Activated T-cell treated with anti-CD3 and anti-CD28 coated beads, Interleukin-2, amount 50 U/mL, for 72 hours (primary cell): ENCODE data around the gene TEAD4. TPM values are rescaled to one million over a fixed set of nuclear protein-coding genes. Genes with fewer than 3 reads are reported as not detected.

ENCODE experiments used
- ATAC-seq, 2 donors: fragments of 150-1000 bp; cut with Tn5 transposase; replicated peaks in 1 of 2; 2 replicates each; pipeline ENCODE4 v1.10.0; 2021; ENCODE audit warnings: moderate library complexity in 2 of 2, mild to moderate bottlenecking in 1 of 2
- DNase-seq, 2 donors: peaks; one replicate each; pipeline ENCODE4 v3.0.0; 2021 to 2022; ENCODE audit warnings: mixed read lengths in 1 of 2
- H3K27ac Mint-ChIP-seq: one replicate; pipeline ENCODE4 v1.8.0; 2022; ENCODE audit warnings: mild to moderate bottlenecking, moderate library complexity, mixed read lengths
- H3K27me3 Mint-ChIP-seq: one replicate; pipeline ENCODE4 v1.8.0; 2022; ENCODE audit warnings: low read depth, mixed read lengths
- H3K36me3 Mint-ChIP-seq, 2 donors: one replicate each; pipeline ENCODE4 v1.8.0; 2022; ENCODE audit warnings: mixed read lengths in 2 of 2, mild to moderate bottlenecking in 1 of 2; ENCODE audit not compliant: insufficient read depth in 2 of 2
- H3K4me1 Mint-ChIP-seq: one replicate; pipeline ENCODE4 v1.8.0; 2022; ENCODE audit warnings: low read depth, mixed read lengths
- H3K4me3 Mint-ChIP-seq, 2 donors: one replicate each; pipeline ENCODE4 v1.8.0; 2022; ENCODE audit warnings: mild to moderate bottlenecking in 2 of 2, mixed read lengths in 2 of 2, moderate library complexity in 2 of 2
- H3K9me3 Mint-ChIP-seq, 2 donors: one replicate each; pipeline ENCODE4 v1.8.0; 2022; ENCODE audit warnings: mixed read lengths in 2 of 2
- total RNA-seq, 2 donors: library from RNA; stranded (reverse); gene quantifications; one replicate each; pipeline ENCODE4 v1.2.3, GENCODE V29; 2022

TEAD4 gene
- total RNA-seq, 2 donors from 2014 or later, result 3.5 to 3.8 TPM

DNA sequence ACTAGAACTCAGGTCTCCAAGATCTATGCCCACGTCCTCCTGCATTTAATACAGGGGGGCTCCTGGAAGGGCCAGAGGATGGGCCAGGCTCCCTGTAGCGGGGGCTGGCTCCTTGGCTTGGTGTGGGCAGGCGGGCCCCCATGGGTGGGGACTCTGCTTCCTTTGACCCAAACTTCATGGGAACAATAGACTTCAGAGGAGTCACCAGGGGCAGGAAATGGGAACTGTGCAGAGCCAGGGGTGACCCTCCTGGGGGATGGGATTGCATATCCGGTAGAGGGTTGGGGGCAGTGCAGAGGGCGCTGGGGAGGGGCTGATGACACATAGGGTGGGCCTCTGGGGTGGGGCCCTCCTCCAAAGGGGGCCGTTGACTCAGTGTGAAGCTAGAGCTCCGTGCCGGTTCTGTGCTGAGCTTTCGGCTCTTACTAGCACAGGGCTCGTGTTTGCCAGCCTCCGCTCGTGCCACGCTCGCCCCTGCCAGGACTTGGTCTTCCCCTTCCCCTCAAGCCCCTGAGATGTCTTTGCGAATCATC, 4.6 kb downstream of the TEAD4 start:
- no peak for ATAC-seq
- Mint-ChIP-seq H3K4me1 (peaks cover 12% of the 10 kb centered on the region), H3K36me3 (no peaks in the 10 kb centered on the region), H3K4me3 (no peak overlapping the region), H3K27ac (no peak overlapping the region), H3K9me3 (no peaks in the 10 kb centered on the region), H3K27me3 (peaks cover 32% of the 10 kb centered on the region)
- no peak for DNase-seq

DNA sequence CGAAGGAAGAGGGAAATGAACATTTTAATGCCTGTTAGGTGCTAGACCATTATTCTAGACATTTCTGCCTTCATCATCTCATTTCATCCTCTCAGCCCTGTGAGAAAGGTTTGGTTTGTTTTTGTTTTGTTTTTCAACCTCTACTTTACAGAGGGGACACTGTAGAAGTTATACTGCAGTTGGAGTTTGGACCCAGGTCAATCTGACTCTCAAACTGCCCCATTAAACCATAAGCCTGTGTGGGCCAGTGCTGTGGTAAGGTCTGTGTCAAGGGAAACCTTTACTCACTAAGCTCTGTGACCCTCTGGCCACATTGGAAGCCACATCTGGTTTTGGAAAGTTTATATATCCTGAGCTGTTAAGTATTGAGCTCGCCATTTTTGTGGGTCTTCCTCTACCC, 8.5 kb downstream of the TEAD4 start:
- Mint-ChIP-seq H3K4me3 (no peak overlapping the region), H3K4me1 (no peaks in the 10 kb centered on the region), H3K9me3 (no peaks in the 10 kb centered on the region), H3K36me3 (no peaks in the 10 kb centered on the region), H3K27ac (no peak overlapping the region), H3K27me3 (peaks cover 18% of the 10 kb centered on the region)
- ATAC-seq, result no peak
- DNase-seq, result no peak

DNA sequence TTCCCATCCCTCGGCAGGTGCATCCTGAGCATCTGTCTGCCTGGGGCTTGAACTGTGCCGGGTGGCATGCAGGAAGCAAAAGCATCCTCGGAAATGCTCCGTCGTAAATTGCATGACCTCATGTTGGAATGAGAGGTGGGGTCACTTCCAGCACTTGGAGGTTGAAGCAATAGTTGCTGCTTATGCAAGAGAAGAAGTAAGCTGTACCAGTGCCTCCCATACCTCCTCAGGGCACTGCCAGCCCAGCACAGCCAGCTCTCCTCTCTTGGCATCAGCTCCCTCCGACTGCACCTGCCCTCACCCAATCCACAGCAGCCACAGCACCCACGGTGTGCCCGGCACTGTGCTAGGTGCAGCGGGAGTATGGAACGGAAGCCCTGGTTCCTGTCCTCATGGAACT, 11.5 kb downstream of the TEAD4 start:
- DNase-seq, result no peak
- ATAC-seq, result no peak
- Mint-ChIP-seq H3K36me3 (no peaks in the 10 kb centered on the region), H3K9me3 (no peaks in the 10 kb centered on the region), H3K27ac (no peak overlapping the region), H3K4me1 (no peaks in the 10 kb centered on the region), H3K27me3 (peaks cover 7% of the 10 kb centered on the region), H3K4me3 (no peak overlapping the region)

DNA sequence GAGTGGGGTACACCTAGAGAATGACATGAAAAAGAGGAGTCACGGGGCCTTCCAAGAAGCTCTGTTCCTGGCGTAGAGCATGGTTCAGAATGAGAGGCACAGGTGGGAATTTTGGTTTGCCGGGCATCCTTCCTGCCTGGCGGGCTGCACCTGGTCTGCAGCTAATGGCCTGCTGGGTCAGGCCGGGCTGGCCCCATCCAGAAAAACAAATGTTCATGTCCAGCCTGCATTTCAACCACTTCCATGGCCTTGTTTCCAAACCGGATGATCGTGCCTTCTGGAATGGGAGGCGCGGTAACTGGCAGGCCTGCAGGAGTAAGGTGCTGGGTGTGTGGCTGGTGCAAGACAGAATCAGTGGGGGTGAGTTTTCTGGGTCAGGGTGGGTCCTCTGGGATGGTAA, 14.4 kb downstream of the TEAD4 start:
- no peak overlapping the region for H3K27ac Mint-ChIP-seq
- ATAC-seq (no peak), DNase-seq (no peak)
- H3K4me1 Mint-ChIP-seq, result no peaks in the 10 kb centered on the region
- H3K9me3 Mint-ChIP-seq, result no peaks in the 10 kb centered on the region
- H3K36me3 Mint-ChIP-seq, result no peaks in the 10 kb centered on the region
- H3K27me3 Mint-ChIP-seq, result peaks cover 7% of the 10 kb centered on the region
- no peak overlapping the region for H3K4me3 Mint-ChIP-seq

DNA sequence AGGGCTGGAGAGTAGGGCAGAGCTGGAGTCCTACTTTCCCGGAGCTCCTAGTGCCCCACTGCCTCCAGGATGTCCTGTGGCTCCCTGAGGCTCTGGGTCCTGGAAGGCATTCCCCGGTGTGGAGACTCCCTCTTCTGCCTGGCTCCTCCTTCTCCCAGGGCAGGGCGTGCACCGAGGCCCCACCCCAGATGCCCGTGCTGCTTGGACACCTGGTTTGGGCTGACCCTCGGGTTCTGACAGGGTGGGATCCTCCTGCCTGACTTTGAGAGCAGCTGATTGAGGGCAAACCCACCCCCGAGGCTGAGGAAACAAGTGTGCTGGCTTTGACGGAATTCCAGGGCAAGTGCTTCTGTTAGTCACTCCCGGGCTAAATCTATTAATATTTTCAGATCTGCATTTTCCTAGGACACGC, 15.4 kb downstream of the TEAD4 start:
- no peaks in the 10 kb centered on the region for H3K9me3 Mint-ChIP-seq
- H3K27ac Mint-ChIP-seq, result no peak overlapping the region
- H3K4me1 Mint-ChIP-seq, result no peaks in the 10 kb centered on the region
- DNase-seq (no peak), ATAC-seq (no peak)
- H3K4me3 Mint-ChIP-seq, result no peak overlapping the region
- H3K36me3 Mint-ChIP-seq, result no peaks in the 10 kb centered on the region
- peaks cover 7% of the 10 kb centered on the region for H3K27me3 Mint-ChIP-seq

DNA sequence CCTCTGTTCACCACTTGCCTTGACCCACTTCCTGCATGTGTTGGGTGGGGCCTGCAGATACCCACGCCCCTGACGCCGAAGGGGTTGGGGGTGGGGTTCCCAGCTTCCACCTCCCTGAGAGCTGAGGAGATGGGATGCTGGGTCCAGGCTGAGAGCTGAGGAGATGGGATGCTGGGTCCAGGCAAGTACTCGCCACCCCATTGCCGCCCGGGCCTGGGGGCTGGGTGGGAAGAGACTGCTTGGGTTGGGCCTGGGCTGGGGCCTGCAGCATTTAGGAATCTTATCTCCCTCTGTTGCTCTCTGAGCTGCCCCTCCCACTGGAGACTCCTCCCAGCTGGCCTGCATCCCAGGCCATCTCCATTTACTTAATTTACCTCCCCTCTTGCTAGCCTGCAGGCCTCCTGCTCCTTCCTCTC, 17.4 kb downstream of the TEAD4 start:
- Mint-ChIP-seq H3K27ac (no peak overlapping the region), H3K27me3 (no peaks in the 10 kb centered on the region), H3K4me3 (no peak overlapping the region), H3K9me3 (no peaks in the 10 kb centered on the region), H3K36me3 (no peaks in the 10 kb centered on the region), H3K4me1 (no peaks in the 10 kb centered on the region)
- ATAC-seq (no peak), DNase-seq (no peak)

DNA sequence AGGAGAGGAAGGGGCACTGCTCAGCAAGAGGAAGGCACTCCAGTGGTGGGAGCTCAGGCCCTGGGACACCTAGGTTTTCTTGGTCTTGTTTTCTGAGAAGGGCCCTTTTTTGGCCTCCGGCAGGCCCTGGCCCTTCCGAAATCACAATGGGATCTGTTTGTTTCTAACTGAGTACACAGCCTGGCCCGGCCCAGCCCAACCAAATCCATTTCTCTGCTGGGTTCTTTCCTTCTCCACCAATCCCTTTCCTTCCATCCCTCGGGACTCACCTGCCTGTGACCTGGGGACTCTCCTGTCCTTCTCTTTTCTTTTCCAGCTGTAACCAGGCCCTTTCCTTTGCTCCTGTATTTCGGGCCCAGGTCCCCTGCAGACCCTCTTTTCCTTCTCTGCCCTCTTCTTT, 18.6 kb downstream of the TEAD4 start:
- H3K36me3 Mint-ChIP-seq, result no peaks in the 10 kb centered on the region
- ATAC-seq, result no peak
- no peaks in the 10 kb centered on the region for H3K9me3 Mint-ChIP-seq
- H3K27ac Mint-ChIP-seq, result no peak overlapping the region
- H3K27me3 Mint-ChIP-seq, result no peaks in the 10 kb centered on the region
- DNase-seq, result no peak
- no peaks in the 10 kb centered on the region for H3K4me1 Mint-ChIP-seq
- H3K4me3 Mint-ChIP-seq, result no peak overlapping the region

DNA sequence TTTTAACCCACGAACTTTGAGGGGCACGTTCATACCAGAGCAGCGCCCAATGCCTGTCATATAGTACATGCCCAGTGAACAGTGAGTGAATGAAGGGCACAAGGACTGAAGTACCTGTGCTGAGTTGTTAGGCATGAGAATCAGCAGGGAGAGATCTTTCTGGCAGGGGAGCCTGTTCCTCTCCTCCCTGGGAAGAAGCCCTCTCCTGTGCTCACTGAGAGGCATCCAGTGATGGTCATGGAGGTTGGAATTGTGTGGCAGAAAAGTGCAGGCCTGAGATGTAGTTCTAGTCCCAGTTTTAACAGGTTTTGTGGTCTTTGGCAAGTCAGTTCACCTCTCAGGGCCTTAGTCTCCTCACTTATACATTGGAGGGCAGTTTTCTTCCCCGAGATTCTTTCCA, 20.6 kb downstream of the TEAD4 start:
- H3K27ac Mint-ChIP-seq, result no peak overlapping the region
- no peaks in the 10 kb centered on the region for H3K27me3 Mint-ChIP-seq
- ATAC-seq, result no peak
- no peaks in the 10 kb centered on the region for H3K4me1 Mint-ChIP-seq
- H3K4me3 Mint-ChIP-seq, result no peak overlapping the region
- H3K9me3 Mint-ChIP-seq, result no peaks in the 10 kb centered on the region
- DNase-seq, result no peak
- H3K36me3 Mint-ChIP-seq, result no peaks in the 10 kb centered on the region

DNA sequence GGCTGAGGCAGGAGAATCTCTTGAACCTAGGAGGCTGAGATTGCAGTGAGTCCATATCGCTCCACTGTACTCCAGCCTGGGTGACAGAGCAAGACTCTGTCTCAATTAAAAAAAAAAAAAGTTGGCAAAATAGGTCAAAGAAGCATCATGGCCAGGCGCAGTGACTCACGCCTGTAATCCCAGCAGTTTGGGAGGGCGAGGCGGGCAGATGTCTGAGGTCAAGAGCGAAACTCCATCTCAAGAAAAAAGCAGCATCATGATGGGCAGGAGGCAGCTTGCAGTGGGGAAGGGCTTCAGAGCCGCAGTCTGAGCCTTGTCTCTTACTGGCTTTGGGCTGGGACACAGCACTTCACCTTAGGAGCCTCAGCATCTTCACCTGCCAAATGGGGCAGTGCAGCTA, 21.4 kb downstream of the TEAD4 start:
- Mint-ChIP-seq H3K4me3 (no peak overlapping the region), H3K27me3 (no peaks in the 10 kb centered on the region), H3K9me3 (no peaks in the 10 kb centered on the region), H3K36me3 (no peaks in the 10 kb centered on the region), H3K27ac (no peak overlapping the region), H3K4me1 (no peaks in the 10 kb centered on the region)
- no peak for DNase-seq
- no peak for ATAC-seq

DNA sequence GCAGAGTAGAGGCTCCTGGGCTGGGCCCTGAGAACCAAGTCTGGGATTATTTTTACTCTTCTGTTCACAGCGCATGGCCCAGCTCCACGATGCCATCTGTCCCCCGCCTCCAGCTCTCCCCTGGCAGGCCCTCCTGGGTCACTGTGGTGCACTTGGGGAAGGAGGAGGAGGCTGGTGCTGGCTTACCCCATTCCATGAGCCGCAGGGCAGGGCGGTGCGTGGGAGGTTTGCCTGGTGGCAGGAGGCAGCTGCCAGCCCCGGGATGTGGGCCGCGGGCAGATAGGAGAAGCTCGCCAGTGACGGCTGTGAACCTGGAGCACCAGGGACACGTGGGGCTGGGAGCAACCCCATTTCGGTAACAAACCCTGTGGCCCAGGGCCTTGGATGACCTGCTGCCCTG, 23.2 kb downstream of the TEAD4 start:
- no peak overlapping the region for H3K27ac Mint-ChIP-seq
- no peaks in the 10 kb centered on the region for H3K9me3 Mint-ChIP-seq
- DNase-seq (no peak), ATAC-seq (no peak)
- no peak overlapping the region for H3K4me3 Mint-ChIP-seq
- no peaks in the 10 kb centered on the region for H3K36me3 Mint-ChIP-seq
- no peaks in the 10 kb centered on the region for H3K27me3 Mint-ChIP-seq
- H3K4me1 Mint-ChIP-seq, result no peaks in the 10 kb centered on the region

DNA sequence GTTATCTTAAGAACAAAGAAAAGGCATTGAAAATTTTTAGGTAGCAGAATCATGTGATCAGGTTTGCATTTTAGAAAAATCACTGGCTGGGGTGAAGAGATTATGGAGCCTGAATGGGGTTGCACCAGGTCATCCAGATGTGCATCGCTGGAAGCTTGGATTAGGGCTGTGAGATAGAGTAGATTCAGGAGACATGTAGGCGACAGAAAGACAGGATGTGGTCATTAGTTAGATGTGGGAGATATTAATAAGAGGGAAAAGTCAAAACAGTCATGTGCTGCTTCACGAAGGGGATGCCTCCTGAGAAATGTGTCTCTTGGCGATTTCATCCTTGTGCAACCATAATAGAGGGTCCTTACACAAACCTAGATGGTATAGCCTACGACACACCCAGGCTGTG, 25.1 kb downstream of the TEAD4 start:
- no peaks in the 10 kb centered on the region for H3K9me3 Mint-ChIP-seq
- no peaks in the 10 kb centered on the region for H3K36me3 Mint-ChIP-seq
- H3K4me1 Mint-ChIP-seq, result no peaks in the 10 kb centered on the region
- no peak overlapping the region for H3K4me3 Mint-ChIP-seq
- no peaks in the 10 kb centered on the region for H3K27me3 Mint-ChIP-seq
- DNase-seq, result no peak
- no peak overlapping the region for H3K27ac Mint-ChIP-seq
- ATAC-seq, result no peak

DNA sequence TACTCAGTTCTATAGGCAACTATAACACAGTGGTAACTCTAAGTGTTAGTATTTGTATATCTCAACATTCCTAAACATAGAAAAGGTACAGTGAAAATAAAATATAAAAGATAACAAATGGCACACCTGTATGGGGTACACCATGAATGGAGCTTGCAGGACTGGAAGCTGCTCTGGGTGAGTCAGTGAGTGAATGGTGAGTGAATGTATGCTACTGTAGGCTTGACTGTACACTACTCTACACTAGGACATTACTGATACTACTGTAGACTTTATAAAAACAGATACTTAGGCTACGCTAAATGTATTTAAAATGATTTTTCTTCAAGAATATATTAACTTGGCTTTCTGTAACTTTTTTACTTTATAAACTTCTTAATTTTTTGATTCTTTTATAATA, 25.5 kb downstream of the TEAD4 start:
- DNase-seq, result no peak
- no peak for ATAC-seq
- H3K27ac Mint-ChIP-seq, result no peak overlapping the region
- no peaks in the 10 kb centered on the region for H3K4me1 Mint-ChIP-seq
- H3K36me3 Mint-ChIP-seq, result peaks cover under 1% of the 10 kb centered on the region in 2 donors
- no peaks in the 10 kb centered on the region for H3K27me3 Mint-ChIP-seq
- H3K9me3 Mint-ChIP-seq, result peaks cover under 1 to 2% of the 10 kb centered on the region in 2 donors
- no peak overlapping the region for H3K4me3 Mint-ChIP-seq

DNA sequence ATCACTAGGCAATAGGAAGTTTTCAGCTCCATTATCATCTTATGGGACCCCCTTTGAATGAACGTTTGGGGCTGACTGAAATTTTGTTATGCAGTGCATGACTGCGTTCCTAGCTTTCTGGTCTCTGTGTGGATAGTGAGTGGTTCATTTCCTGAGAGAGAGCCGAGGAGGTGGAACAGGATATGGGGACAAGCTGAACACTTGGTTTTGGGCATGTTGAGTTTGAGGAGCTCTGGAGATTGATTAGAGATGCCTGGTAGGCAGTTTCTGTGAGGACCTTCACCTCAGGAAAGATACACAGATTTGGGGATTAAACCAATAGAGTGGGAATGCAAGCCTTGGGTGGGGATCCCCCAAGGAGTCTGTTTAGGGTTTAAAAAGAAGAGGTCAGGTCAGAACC, 27.7 kb downstream of the TEAD4 start:
- no peak overlapping the region for H3K4me3 Mint-ChIP-seq
- H3K9me3 Mint-ChIP-seq, result peaks cover 1 to 4% of the 10 kb centered on the region in 2 donors
- no peak for ATAC-seq
- no peaks in the 10 kb centered on the region for H3K27me3 Mint-ChIP-seq
- no peak overlapping the region for H3K27ac Mint-ChIP-seq
- H3K36me3 Mint-ChIP-seq, result peaks cover 1 to 4% of the 10 kb centered on the region in 2 donors
- DNase-seq, result no peak
- H3K4me1 Mint-ChIP-seq, result no peaks in the 10 kb centered on the region

DNA sequence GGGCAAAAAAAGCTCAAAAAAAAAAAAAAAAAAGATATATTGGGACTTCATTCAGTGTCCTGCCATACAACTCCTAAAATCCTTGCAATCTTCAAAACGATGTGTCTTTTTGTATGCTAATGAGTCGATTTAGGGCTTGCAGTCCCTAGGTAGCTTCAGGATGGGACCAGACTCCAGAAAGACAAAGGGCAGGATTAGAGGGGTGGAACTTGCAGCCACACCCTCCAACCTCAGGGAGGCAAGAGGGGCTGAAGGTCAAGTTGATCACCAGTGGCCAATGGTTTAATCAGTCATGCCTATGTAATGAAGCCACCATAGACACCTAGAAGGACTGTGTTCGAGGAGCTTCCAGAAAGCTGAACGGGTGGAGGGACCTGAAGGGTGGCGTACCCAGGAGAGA, 29.3 kb downstream of the TEAD4 start:
- Mint-ChIP-seq H3K27me3 (no peaks in the 10 kb centered on the region), H3K9me3 (peaks cover 1 to 4% of the 10 kb centered on the region in 2 donors), H3K4me1 (no peaks in the 10 kb centered on the region), H3K27ac (no peak overlapping the region), H3K36me3 (peaks cover 1 to 4% of the 10 kb centered on the region in 2 donors), H3K4me3 (no peak overlapping the region)
- ATAC-seq (no peak), DNase-seq (no peak)
